Type B pancreatic cell (in vitro differentiated cells): ENCODE results near the gene PSD2. TPM values are rescaled to one million over a fixed set of nuclear protein-coding genes. Genes with fewer than 3 reads are reported as not detected.

Experiments
- DNase-seq: peaks from one replicate; pipeline ENCODE4 v3.0.0; 2021; ENCODE audit warnings: mixed read lengths; ENCODE audit not compliant: unreplicated experiment; ENCODE audit errors: extremely low spot score
- H3K27ac Mint-ChIP-seq: 2 replicates; pipeline ENCODE4 v1.8.0; 2021; ENCODE audit warnings: mild to moderate bottlenecking, mixed read lengths
- H3K27me3 Mint-ChIP-seq: 2 replicates; pipeline ENCODE4 v1.8.0; 2021; ENCODE audit warnings: mixed read lengths
- H3K36me3 Mint-ChIP-seq: 2 replicates; pipeline ENCODE4 v1.8.0; 2021; ENCODE audit warnings: mixed read lengths
- H3K4me1 Mint-ChIP-seq: one replicate; pipeline ENCODE4 v1.8.0; 2021; ENCODE audit warnings: mixed read lengths; ENCODE audit not compliant: unreplicated experiment
- H3K4me3 Mint-ChIP-seq: 2 replicates; pipeline ENCODE4 v1.8.0; 2021; ENCODE audit warnings: mild to moderate bottlenecking, mixed read lengths
- H3K9me3 Mint-ChIP-seq: 2 replicates; pipeline ENCODE4 v1.8.0; 2021; ENCODE audit warnings: mixed read lengths
- CTCF ChIP-seq: fragments of 200-600 bp; sonication (generic); conservative IDR thresholded peaks from 2 replicates; pipeline ENCODE4 v1.5.0; 2021; ENCODE audit warnings: antibody characterized with exemption, mild to moderate bottlenecking
- total RNA-seq: library from RNA; stranded (reverse); gene quantifications from 2 replicates; pipeline ENCODE4 v1.2.1, GENCODE V29; 2021; ENCODE audit warnings: low replicate concordance

PSD2 gene
- total RNA-seq, 1 donor from 2014 or later: 0.27 TPM

GRCh38 chr5:139797856-139798510, 2.4 kb downstream of the PSD2 start:
- no peak overlapping the region for H3K27ac Mint-ChIP-seq
- no peaks in the 10 kb centered on the region for H3K4me1 Mint-ChIP-seq
- H3K9me3 Mint-ChIP-seq: no peaks in the 10 kb centered on the region
- no peak for DNase-seq
- peaks cover 91% of the 10 kb centered on the region for H3K27me3 Mint-ChIP-seq
- no peak overlapping the region for H3K4me3 Mint-ChIP-seq
- H3K36me3 Mint-ChIP-seq: no peaks in the 10 kb centered on the region
- TF ChIP-seq CTCF: no peak

GRCh38 chr5:139798883-139799282, 3.3 kb downstream of the PSD2 start:
- no peak for TF ChIP-seq CTCF

GRCh38 chr5:139799359-139799758, 3.8 kb downstream of the PSD2 start:
- no peaks in the 10 kb centered on the region for H3K4me1 Mint-ChIP-seq
- no peaks in the 10 kb centered on the region for H3K36me3 Mint-ChIP-seq
- H3K27me3 Mint-ChIP-seq: peaks cover 83% of the 10 kb centered on the region
- TF ChIP-seq CTCF: no peak
- no peak for DNase-seq
- no peaks in the 10 kb centered on the region for H3K9me3 Mint-ChIP-seq
- no peak overlapping the region for H3K4me3 Mint-ChIP-seq
- no peak overlapping the region for H3K27ac Mint-ChIP-seq

More at GRCh38 chr5:139798883-139799282, 3.3 kb downstream of the PSD2 start:
- Mint-ChIP-seq H3K4me3 (no peak overlapping the region), H3K4me1 (no peaks in the 10 kb centered on the region), H3K9me3 (no peaks in the 10 kb centered on the region), H3K27ac (no peak overlapping the region), H3K27me3 (peaks cover 84% of the 10 kb centered on the region), H3K36me3 (no peaks in the 10 kb centered on the region)
- DNase-seq: no peak

- Mint-ChIP-seq H3K4me1 (no peaks in the 10 kb centered on the region), H3K9me3 (no peaks in the 10 kb centered on the region)
- no peak for TF ChIP-seq CTCF
Measured at GRCh38 chr5:139803978-139804377, 8.4 kb downstream of the PSD2 start.

GRCh38 chr5:139804800-139805397, 9.3 kb downstream of the PSD2 start:
- Mint-ChIP-seq H3K27ac (no peak overlapping the region), H3K4me3 (no peak overlapping the region), H3K4me1 (no peaks in the 10 kb centered on the region), H3K27me3 (peaks cover 62% of the 10 kb centered on the region), H3K36me3 (no peaks in the 10 kb centered on the region), H3K9me3 (no peaks in the 10 kb centered on the region)
- DNase-seq: no peak
- no peak for TF ChIP-seq CTCF

More at GRCh38 chr5:139803978-139804377, 8.4 kb downstream of the PSD2 start:
- Mint-ChIP-seq H3K27me3 (peaks cover 71% of the 10 kb centered on the region), H3K4me3 (no peak overlapping the region), H3K36me3 (no peaks in the 10 kb centered on the region), H3K27ac (no peak overlapping the region)
- no peak for DNase-seq
